Measurements from ENCODE around the gene FAM13C.

FAM13C gene

DNA sequence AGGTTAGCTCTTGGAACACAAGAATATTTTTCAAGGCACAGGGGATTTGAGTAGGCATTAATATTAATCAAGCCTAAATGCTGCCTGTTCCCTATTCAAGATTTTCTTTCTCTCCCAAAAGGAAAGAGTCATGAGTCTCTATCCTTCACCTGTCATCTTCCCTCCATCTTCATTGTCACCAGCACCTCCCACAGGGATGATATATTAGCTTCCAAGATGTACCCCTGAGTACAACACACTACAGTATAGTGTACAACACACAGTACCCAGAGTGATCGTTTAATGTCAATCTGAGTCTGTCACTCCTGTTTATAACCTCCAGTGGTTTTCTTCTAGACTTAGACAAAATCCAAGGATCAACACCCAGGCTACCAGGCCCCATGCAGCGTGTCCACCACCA is 50.1 kb downstream of the FAM13C start:
- DNase-seq = no peak

DNA sequence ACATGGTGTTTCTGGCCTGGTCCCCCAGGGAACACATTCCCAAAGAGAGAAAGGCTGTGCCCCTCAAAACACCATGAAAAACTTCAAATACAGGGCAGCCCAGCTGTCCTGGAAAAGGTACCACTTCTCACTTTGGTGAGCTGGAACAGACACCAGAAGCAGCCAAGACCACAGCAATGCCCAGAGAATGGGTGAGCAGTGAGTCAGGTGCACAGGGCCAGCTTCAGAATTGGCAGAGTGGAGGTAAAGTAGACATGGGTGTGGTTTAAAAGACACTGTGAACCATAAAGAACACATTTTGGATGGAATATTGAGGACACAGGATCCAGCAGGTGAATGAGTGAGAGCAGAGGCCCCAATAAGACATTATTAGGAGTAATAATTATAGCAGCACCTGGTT is 51.3 kb downstream of the FAM13C start:
- DNase-seq = no peak

DNA sequence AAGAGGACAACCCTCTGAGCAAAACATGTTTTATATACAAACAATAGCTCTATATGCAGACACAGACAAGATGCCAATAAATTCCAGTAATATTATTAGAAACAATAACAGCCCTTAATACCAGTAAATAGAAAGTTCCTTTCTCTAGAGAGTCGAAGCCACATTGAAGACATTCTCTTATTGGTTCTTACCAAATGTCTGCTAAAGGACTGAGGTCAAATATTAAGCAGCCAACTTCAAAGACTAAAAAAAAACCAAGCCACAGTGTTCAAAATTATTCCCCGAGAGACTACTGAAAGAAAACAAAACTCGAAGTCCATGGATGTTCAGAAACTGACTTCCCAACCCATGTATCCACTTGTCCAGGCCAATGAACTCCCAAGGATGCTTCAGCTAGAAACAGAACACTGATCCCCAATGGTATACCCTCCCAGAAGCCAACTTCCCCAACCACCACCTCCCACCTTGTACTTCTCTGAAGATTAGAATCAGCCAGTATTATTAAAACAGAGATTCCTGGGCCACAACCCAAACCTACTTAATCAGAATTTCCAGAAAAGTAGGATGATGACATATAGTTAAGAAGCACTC is 51.9 kb downstream of the FAM13C start:
- no peak for DNase-seq

DNA sequence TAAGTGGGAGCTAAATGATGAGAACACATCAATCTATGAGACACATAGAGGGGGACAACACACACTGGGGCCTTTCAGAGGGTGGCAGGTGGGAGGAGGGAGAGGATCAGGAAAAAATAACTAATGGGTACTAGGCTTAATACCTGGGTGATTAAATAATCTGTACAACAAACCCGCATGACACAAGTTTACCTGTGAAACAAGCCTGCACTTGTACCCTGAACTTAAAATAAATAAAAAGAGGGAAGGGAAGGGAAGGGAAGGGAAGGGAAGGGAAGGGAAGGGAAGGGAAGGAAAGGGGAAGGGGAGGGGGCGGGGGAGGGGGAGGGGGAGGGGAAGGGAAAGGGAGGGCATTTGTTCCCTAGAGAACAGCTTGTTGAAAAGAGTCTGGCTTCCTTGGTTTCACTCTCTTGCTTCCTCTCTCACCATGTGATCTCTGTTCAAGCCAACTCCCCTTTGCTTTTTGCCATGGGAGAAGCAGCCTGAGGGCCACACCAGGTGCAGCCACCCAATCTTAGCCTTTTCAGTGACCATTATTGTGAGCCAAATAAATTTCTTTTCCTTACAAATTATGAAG is 57.7 kb downstream of the FAM13C start:
- no peak for DNase-seq

DNA sequence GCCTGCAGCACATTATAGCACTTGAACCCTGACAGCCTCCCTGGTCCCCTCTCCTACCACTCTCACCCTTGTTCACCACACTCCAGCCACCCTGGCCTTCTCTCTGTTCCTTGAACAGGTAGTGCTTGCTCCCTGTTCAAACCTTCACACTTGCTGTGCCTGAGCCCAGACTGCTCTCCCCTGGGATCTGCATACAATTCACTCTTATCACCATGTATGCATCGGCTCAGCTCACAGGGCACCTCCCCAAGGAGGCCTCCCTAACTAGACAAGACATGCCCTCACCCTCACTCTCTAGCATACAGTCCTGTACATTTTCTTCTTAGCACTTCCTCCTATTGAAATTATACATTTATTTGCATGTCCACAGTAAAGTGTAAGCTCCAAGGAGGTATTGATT is 59.3 kb downstream of the FAM13C start:
- no peak for DNase-seq

DNA sequence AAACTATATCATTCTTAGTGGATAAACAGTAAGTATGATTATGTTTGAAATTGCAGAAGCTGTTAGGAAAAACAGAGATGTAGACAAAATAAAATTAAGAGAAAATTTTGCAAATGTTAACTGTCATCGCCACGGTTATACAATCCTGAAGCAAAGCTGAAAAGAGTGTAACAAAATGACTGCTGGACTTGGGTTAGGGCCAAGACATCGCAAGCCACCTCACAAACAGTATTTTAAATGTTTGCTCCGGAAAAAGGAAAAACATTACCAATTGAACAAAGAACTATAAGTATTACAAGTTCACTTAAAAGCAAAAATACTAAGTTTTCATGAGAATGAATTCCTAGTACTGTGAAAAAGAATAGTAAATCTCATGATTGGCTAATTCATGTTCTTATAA is 60.0 kb downstream of the FAM13C start:
- no peak for DNase-seq

DNA sequence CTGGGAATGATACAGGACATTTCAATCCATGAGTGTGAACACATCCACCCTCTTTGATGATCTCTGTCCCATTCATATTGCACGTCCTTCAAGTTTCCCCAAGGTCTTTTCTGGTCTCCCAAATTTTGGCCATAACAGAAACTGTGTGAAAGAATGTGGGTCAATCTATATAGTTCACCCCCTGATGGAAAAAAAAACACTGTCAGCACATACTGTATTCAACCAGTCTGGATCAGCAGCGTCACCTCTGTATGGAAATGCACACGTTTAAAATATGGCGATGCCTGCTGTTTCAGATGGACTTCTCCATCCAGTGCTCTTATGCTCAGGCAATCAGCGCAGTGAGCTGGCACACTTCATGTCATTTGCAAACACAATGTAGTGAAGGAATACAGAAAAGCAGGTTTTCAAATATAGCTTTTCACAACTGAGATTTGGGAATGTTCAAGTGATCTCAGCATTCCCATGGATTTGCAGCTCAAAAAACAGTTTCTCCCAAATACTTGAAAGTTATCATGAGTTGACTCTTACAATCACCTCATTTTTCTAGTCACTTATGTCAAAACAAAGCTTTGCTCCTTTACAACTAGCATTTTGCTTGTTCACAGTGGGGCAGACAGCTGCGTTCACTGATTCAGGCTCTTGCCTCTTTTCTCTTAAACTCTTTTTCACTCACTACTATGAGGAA is 61.1 kb downstream of the FAM13C start:
- no peak for DNase-seq

DNA sequence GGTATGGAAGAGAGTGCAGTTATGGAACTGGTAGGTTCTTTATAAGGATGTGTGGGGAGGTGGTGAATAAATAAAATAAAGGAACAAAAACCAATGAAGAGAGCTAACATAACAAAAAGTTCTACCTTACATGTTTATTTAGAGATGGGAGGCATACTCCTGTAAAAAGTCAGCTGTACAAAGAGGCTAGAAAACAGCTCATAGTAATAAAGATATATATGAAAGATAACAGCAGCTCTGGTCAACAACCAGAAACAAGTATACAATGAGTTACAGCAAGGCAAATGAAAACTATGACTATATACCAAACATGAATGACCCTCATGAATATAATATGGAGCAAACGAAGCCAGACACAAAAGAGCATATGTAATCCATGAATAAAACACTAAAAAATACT is 62.0 kb downstream of the FAM13C start:
- DNase-seq = no peak

DNA sequence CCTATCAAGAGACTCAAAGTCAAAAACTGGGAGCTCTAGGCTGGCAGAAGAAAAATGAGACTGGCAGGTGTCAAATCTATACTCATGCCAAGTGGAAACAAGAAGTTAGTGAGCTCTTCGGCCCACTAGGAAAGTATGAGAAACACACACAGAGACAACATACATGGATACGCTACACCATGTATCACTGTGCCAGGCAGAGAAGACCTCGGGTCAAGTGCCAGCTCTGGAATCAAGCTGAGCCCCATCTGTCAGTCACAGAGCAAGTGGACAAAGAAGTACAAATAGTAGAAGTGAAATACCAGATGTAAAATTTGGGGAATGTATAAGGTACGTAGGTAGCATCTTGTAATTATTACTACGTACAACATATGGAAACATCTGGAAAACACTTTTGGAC is 62.4 kb downstream of the FAM13C start:
- no peak for DNase-seq

DNA sequence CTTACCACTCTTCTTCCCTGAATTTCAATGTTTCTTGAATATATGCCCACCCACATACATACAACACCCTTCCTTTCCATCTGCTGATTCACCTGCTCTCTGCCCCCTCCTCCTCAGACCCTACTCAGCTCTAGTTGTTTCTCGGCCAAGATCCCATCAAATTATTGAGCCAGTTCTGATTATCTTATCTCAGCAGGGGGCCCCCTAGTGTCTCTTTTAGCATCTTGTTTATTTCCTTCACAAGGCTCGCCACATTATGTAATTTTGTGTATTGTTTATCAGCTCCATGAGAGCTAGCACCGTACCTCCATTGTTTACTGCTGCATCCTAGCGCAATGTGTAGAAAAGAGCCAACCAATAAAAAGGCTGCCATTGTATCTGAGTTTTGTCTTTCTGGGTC is 71.9 kb downstream of the FAM13C start:
- no peak for DNase-seq

DNA sequence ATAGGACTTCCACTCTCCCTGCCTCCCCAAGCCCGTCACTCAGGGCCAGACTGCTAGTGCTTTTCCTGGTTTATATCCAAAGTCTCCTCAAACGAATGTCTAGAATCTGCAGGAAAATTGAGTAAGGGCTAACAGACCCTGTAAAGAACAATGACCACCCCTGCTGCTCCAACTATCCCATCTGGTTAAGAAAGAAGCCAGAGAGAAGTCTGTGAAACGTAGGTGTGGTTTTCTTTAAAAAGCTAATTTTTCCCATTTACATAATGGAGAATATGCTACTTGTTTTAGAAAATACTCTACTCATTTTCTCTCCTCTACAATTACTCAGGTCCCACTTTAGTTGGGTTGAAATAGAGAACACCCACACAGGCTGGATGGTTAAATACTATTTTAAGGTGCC is 72.5 kb downstream of the FAM13C start:
- no peak for DNase-seq

DNA sequence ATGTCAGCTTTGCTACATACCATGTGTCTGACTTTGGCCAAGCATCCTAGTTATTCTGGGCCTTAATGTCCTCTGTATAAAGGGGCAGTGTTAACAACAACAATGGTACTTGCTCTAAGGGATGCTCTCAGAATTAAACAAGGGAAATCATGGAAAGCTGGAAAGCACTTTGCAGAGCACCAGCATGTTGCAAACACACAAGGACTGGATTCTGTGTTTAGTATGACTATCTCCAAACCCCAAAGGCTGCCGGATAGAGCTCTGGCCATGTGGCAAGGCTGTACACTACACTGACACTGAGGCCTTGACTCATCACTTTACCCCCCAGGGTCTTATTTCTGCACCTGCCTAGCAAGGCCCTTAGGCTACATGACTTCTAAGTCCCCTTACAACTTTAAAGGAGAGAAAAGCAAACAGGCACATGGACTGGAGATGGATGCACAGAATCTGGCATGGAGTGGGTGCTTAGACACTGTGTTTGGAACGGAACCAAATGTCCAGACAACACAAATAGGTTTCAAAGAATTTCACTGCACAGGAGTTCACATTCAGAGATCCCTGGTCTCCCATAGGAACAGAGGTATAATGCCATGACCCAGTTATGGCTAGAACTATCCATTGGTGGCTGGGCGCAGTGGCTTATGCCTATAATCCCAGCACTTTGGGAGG is 74.6 kb downstream of the FAM13C start:
- DNase-seq = no peak

DNA sequence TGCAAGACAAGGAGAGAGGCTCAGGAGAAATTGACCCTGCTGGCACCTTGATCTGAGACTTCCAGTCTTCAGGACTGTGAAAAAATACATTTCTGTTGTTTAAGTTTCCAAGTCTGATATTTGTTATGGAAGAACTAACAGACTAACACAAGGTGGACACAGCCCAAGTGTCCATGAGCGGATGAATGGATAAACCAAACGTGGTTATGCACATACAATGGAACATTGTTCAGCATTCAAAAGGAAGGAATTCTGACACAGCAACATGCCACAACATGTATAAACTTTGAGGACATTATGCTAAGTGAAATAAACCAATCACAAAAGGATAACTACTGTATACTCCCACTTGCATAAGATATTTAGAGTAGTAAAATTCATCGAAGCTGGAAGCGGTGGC is 76.5 kb downstream of the FAM13C start:
- DNase-seq = no peak

DNA sequence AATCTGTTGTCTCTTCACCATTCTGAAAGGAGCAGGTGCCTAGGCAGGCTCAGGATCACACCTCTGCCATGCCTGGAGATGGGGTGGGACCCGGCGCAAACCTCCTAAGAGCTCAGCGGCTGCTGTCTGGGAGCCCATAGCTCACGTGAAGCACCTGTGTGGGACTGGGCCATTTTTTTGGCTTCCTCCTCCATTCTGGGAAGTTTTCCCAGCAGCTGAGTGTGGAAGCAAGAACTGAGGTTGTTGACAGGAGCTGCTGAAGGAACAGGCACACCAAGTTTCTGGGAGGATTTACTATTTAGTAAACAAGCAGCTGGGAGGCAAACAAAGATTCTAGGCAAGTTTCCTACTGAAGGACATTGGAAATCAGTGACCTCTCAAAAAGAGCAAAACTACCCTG is 77.3 kb downstream of the FAM13C start:
- no peak for DNase-seq

DNA sequence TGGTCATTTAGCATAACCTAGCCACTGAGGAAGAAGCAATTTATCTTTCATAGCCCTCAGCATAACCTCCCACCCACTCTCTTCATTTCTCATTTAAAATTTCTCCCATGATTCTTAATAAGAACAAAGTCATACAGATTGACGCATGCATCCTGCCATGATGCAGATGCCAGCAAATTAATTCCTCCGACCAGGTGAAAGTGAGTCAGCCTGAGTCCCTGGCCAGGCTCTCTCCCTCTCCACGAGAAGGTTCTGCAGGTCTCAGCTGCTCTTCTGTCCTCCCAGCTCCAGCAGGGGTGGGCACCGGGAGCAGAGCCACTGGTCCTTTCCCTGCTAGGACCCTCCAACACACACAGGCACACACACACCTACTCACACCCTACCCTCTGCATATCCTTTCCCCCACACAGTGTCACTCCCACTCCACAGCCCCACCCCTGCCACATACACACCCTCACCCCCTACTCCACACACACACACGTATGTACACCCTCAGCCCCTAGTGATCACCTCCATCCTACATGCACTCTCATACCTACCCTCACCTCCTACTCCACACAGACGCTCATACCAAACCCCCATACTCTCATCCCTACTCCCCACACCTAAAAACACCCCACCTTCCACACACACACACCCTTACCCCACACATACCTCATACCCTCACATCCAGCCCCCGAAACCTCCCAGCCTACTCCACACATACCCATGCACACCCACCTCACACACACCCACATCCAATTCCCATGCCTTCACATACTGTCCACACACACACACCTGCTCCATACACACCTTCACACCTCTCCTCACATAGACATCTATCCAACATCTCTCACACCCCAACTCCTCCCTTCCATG is 78.0 kb downstream of the FAM13C start:
- DNase-seq = no peak

DNA sequence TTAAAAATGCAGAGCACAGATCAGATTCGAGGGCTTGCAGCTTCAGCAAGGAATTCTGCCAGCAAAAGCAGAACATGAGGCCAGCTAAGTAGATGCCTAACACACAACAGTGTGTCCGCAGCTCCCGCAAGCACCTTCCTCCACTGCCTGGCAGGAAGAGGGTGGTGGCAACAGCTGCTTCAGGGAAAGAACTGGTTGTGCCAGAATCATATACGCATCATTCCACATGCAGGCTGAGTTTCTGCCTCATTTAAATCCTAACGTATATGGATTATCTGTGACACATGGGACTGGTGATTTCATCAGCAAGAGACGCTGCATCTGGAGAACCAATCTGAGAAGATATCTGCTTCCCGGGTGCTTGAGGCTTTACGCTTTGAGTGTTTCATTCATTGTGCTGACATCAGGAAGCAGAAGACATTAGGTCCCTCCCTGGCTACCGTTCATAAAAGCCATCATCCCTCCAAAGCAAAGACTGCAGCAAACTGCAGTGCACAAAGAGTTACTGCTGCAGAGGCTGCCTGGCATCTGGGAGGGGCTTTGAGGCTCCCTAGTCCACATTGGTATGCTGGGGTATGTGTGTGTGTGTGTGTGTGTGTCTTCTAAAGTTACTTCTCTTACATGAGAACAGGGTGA is 78.8 kb downstream of the FAM13C start:
- DNase-seq = no peak

DNA sequence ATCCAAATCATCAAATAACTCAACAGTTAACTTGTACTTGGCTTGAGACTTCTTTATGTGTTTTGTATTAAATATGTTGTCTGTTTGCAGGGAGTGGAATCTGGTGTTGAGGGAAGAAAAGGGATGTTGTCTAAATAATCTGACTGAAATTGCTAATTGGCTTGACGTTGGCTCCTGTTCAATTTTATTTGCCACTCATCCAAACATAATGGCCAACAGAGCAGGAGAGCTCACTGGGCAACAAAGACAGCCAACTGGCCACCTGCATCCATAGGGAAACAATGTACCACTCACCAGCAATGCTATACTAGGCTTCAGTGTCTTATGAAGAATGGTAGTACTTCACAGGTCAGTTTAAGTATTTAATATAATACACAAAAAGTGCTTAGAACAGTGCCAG is 80.5 kb downstream of the FAM13C start:
- DNase-seq = no peak

DNA sequence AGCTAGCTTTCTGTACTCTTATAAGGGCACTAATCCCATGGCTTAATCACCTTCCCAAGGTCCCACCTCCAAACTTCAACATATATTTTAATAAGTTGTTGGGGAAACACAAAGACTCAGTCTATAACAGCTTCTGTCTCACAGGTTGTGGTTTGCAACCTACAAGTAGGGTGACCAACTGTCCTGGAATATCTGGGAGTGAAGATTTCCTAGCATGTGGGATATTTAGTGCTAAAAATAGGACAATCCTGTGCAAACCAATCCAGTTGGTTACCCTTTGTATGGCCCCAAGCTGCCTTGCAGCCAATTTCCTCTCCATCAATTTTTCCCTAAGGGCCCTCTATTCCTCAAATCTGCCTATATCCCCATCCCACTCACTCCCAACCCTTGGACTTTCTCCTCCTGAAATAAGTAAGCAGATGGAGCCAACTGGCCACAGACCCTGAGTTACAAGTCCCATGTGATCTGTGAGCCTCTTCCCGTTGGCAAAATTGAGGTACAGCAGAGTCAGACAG is 82.3 kb downstream of the FAM13C start:
- no peak for DNase-seq

DNA sequence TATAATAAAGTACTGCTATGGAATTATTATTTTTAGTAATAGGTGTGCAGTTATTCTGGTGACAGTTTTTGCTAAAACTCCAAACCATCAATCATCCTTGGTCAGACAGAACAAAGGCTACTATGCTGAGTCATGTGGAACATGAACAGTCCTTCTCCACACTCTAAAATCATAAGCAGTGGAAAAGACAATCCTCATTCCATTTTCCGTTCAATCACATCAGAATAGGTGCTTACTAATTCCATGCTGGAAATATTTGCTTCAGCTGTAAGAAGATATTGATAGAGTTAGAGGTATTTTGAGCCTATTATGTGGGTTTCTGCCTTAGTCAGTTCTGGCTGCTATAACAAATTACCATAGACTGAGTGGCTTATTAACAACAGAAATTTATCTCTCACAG is 82.9 kb downstream of the FAM13C start:
- DNase-seq = no peak

DNA sequence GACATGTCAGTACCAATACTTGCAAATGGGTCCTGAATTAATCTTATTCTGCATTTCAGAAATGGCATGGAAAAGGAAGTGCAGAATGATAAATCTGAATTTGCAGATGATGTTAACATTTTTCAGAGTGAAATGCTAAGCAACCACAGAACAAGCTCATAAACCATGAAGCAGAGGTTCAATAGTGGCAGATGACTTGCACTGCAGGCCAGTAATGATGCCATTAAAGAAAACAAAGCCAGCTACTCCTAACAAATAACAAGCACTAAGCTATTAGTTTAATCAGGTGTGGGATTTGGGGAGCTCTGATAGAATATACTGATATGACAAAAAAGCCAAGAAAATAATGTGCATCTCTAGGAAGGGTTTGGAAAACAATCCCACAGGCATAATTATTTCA is 85.4 kb downstream of the FAM13C start:
- no peak for DNase-seq

DNA sequence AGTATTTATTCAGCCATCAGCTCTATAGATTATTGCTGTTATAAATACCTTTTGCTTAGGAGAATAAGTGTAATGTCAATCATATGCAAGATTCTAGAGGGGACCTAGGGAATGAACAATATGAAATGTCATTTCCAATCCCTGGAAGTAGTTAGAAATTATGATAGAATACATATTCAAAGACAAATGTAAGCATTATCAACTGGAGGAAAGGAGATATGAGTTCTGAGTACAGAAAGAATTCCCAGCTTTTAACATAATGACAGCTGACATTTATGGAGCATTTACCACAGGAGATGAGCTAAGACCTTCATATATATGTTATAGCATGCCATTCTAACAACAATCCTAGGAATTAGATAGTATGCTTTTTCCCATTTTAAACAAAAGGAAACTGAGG is 86.2 kb downstream of the FAM13C start:
- no peak for DNase-seq

DNA sequence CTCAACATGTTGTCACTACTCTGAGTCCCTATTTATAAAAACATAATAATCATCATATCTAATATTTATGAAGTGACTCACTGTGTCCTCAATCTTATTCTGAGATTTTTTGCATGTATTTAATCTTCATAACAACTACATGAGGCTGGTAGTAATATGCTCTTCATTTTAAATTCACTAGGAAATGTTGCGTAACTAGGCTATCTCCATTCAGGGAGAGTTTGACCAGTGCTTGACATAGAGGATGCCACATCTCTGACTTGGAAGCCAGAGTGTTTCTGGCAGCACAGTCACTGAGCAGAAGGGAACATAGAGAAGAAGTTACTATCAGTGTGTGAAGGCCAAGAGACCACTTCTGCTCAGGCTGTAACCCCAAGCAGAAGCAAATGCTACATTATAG is 88.9 kb downstream of the FAM13C start:
- DNase-seq = no peak

DNA sequence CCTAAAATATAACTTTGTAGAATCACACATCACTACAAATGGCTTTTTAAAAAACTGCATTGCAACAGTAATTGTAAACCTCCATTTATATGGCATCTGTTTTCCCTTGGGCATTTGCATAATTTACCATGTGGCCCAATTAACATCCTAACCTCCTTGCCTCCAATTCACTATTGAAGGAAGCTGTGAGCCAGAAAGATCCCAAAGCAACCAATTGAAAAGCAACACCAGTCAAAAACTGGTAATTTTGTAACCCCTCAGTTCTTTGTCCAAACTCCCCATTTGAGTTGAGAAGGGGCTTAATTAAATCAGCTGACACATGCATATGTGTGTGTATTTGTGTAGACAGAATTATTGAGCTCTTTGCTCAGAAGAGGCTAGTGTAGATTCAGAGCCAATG is 90.3 kb downstream of the FAM13C start:
- no peak for DNase-seq
